Activated CD8-positive, alpha-beta memory T cell treated with anti-CD3 and anti-CD28 coated beads, Interleukin-2, amount 50 U/mL, for 48 hours (primary cell): ENCODE measurements around the gene VTI1A.
"Not testable (repeated sequence)": the region's sequence is repeated elsewhere in the genome, so short reads cannot be mapped to it uniquely, and the experiment has no call there.

Experiments used
- DNase-seq: peaks from one replicate; pipeline ENCODE4 v3.0.0-alpha.2; 2020

Gene VTI1A

DNA sequence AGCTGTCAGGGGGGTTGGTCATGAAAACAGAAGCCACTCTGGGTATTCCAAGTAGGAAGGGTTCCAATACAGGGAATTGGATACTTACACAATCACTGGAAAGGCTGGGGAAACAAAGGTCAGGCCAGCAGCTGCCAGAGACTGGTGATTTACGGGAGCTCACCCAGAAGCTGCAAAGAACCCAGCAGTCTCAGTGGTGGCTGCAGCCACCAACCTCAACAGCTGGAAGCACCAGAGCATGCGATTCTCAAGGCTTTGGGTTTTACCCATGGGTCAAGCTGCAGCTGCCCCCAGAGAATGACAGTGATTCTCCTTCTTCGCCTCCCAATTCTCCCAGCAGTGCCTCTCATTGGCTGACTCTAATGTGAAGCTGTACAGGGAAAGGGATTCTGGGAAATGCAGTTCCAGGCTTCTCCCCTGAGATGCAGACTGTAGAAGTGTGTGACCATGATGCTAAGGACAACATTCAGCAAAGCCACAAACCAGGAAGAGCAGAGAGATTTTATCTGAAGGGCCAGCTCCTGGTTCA, 395.9 kb downstream of the VTI1A start:
- DNase-seq, result no peak

DNA sequence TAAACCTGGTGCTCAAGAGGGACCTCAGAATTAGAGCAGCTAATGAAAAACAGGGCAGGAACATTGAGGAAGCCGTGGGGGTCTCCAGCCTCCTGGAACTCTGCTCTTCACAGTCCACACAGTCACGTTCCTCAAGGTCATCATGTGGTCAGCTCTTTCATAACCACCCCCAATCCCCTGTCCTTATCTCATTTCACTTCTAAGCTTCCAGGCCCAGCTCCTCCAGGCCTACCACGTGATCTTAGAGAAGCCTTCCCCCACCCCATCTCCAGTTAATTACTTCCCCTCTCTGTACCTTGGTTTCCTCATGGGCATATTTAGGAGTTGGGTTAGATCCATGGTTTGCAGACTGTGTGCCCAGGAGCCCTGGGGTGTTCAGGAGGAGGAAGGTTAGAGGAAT, 396.6 kb downstream of the VTI1A start:
- DNase-seq, result no peak

DNA sequence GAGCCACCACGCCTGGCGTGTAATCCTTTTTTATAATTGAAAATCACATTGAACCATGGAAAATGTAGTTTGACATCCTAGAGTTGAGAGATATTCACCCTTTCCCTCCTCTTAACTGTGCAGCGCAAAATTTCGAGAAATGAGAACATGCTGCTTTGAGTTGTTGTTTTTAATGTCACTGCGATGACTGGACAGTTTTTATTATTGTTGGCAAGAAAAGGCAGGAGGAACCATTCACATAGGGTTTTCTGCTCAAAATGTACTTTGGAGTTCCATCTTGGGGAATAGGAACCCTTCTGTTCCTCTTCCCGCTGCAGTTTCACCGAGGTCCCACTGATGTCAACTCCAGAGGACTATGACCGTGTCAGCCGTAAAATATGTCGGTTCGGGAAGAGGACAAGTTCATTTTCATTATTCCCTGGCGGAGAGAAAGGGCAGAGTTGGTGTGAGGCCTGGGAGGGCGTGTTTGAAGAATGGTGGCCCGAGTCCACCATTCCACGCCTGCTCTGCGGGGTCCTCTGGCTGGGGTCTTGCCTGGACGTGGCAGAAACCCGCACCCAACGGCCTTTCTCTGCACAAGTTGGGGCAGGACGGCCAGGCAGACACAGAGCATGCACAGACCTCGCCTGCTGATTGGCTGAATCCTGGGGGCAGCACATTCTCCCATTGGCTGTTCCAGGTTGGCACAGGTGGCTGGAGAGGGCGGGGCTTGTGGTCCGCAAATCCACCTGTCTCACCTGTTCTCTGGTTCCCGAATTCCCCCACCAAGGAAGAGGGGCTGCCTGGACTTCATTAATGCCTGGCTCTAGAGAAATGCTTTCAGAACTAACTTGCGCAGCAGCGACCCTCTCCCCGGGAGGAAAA, 397.9 kb downstream of the VTI1A start:
- DNase-seq, result no peak

DNA sequence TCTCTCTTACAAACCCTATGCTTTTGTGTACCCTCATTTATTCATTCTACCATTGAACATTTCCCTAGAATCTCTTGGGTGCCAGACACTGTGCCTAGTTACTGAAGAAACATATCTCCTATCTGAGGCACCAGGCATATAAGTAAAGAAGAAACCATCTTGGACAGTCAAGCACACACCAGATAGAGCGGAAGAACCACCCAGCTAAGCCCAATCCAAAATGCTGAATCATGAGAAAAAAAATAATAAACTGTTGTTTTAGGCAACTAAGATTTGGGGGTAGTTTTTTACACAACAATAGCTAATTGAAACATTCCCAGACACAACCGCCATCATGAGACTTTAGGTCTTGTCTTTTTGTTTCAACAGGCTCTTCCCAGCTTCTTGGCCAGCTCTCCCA, 400.8 kb downstream of the VTI1A start:
- DNase-seq, result no peak

DNA sequence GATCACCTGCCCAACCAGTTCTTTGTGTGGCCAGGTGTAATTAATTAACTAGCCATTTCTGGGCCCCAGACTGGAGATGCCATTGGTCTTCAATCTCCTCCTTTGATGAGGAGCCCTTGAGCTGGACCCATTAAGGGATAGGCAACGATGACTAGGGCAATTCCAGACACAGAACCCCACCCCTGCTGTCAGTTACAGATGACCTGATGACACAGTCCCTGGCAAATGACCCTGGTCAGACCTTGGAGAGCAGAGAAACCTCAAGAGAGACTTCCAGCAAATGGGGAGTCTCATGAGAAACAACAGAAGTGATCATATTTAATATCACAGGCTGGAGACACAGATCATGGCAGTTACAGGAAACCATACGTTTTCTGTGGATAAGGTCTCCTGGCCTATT, 401.2 kb downstream of the VTI1A start:
- DNase-seq, result no peak

DNA sequence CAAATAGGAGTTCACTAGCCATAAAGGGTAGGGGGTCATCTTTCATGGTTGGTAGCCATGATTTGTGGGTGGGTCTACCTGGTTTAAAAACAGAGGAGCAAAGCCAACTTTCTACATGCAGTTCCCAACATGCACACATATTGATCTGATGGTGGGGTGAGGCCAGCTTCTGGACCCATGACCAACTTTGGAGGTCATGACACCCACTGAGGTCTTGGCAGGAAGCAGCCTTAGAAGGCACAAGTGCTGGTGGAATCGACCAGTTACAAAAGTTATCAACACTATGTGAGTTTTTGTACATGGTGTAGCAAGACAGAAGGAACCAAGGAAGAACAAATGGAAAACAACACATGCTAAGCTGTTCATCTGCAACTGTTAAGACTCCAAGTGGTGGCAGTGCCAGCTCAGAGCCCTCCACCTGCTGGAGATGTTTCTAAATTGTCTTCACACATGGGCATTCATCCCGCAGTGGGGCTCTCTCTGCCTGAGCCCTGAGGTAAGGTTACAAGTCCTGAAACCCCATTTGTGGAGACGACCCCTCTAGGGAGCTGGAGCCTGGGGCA, 401.9 kb downstream of the VTI1A start:
- no peak for DNase-seq

DNA sequence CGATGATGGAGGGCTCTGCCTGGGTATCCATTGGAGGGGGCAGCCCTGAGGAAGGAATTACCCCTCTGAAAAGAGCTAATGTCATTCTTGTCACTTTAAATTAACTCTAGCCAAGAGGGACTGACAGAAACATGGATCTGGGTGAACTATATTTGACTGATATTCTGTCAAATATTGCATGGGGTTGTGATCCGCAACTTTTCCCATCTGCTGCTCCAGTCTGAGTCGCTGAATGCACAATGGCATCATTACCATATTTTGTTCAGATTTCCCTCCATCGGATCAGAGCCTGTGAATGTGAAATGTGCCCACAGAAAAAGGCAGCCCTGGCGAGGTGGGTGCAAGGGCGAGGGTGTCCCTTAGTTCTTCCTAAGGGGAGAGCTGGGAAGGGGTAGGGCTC, 402.5 kb downstream of the VTI1A start:
- no peak for DNase-seq

GRCh38 chr10:112851181-112851580, 404.2 kb downstream of the VTI1A start:
- no peak for DNase-seq

DNA sequence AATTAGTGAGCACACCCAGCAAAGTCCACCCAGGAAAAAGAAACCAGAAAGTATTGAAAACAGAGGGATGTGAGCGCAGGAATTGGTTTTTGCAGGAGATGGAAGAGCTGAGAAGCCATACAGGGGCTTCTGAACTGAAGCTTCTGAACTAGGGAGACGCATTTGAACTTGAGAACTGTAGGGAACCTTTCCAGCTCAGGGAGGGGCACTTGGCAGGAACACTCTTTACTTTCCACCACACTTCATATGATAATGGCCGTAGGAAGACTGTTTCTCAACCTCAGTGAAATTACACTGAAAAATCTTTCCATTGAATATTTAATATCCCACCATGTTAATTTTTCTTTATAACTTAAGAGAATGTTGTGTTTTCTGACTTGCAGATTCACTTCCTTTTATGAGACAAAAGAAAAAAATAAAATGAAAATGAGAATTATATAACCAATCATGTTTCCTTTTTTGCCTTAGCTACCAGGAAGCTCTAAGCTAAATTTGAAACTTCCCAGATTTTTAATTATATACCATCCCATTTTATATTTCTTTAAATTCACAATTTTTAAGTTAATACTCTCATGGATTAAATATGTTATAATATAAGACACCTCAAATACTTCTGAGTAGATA, 404.7 kb downstream of the VTI1A start:
- no peak for DNase-seq

DNA sequence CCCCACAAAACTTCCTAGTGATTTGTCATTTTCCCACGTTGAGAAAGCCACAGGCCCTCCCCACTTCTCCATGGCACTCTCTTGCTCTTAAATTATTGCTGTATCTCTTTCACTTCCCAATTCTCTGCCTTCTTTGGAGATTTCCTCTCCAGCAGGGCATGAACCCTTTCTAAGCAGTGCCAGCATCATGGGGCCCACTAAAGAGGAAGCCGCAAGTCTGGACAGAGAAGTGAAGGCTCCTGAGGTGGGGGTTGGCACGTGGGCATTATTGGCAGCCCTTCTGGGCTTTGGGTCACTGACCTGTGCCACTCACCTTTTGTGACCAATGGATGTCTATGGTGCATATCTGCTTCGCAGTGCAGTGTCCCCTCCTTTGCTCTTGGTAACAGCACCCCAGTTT, 405.3 kb downstream of the VTI1A start:
- DNase-seq, result no peak

GRCh38 chr10:112855134-112855533, 408.1 kb downstream of the VTI1A start:
- no peak for DNase-seq

- no peak for DNase-seq
Observed at GRCh38 chr10:112857493-112857892, 410.5 kb downstream of the VTI1A start.

DNA sequence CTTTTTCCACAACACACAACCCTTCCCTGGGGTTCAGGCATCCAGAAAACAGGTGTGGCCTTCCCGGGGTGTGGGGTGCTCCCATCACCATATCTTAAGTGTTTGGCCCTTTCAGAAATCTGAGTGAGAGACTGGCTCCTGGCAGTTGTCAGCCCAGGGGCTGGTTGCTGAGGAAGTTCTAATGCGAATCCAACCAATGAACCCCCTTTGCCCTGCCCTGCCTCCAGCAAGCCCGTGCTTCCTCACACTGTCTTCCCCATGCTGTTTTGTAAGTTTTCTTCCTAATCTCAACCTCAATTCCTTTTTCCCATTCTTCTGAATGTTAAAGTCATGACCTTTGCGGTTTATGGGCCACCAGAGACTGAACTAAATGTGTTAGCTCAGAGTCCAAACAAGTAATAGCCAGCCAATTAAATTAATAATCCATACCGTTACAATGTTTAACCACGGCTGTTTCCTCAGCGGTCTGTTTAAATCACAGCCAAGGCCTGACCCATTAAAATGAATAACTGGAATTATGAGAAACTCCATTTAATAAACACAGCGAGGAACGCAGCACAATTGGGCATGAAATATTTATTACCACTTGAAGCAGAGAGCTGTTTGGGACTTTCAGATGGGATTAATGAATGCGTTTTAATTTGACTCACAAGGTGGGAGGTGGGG, 412.1 kb downstream of the VTI1A start:
- no peak for DNase-seq

DNA sequence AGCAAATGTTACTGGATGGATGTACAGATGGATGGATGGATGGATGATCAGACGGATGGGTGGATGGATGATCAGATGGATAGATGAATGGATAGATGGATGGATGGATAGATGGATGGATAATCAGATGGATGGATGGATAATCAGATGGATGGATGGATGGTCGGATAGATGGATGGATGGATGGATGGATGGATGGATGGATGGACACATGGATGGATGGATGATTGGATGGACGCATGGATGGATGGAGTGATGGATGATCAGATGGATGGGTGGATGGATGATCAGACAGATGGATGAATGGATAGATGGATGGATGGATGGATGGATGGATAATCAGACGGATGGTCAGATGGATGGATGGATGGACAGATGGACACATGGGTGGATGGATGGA, 412.8 kb downstream of the VTI1A start:
- no peak for DNase-seq

DNA sequence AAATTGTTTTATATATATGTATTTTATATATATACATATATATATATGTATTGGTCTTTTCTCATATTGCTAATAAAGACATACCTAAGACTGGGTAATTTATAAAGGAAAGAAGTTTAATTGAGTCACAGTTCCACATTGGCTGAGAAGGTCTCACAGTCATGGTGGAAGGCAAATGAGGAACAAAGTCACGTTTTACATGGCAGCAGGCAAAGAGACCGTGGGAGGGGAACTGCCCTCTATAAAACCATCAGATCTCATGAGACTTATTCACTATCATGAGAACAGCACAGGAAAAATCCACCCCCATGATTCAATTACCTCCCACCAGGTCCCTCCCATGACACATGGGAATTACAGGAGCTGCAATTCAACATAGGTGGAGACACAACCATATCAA, 416.4 kb downstream of the VTI1A start:
- DNase-seq, result not testable (repeated sequence)
